LoVo (cell line): Measurements from ENCODE around the gene CDS1.
"Not testable (repeated sequence)": the region's sequence is repeated elsewhere in the genome, so short reads cannot be mapped to it uniquely, and the experiment has no call there.

Experiments used
- DNase-seq: peaks from one replicate; pipeline ENCODE4 v3.0.0-alpha.2; 2016; ENCODE audit warnings: low spot score

CDS1 gene

GRCh38 chr4:84611531-84611930, 28.6 kb downstream of the CDS1 start:
- DNase-seq, result no peak

GRCh38 chr4:84614891-84615290, 32.0 kb downstream of the CDS1 start:
- no peak for DNase-seq

- DNase-seq, result no peak
Observed at GRCh38 chr4:84615355-84615754, 32.4 kb downstream of the CDS1 start.

GRCh38 chr4:84622959-84623358, 40.0 kb downstream of the CDS1 start:
- no peak for DNase-seq

GRCh38 chr4:84623661-84624060, 40.7 kb downstream of the CDS1 start:
- DNase-seq, result no peak

GRCh38 chr4:84626673-84627072, 43.7 kb downstream of the CDS1 start:
- no peak for DNase-seq

- DNase-seq, result no peak
Observed at GRCh38 chr4:84631573-84631972, 48.6 kb downstream of the CDS1 start.

GRCh38 chr4:84632092-84632491, 49.2 kb downstream of the CDS1 start:
- DNase-seq, result no peak

- no peak for DNase-seq
Observed at GRCh38 chr4:84634961-84635360, 52.0 kb downstream of the CDS1 start.

- no peak for DNase-seq
Observed at GRCh38 chr4:84638092-84638491, 55.2 kb downstream of the CDS1 start.

GRCh38 chr4:84639145-84639544, 56.2 kb downstream of the CDS1 start:
- no peak for DNase-seq

GRCh38 chr4:84644087-84644486, 61.2 kb downstream of the CDS1 start:
- no peak for DNase-seq

- DNase-seq, result no peak
Observed at GRCh38 chr4:84647312-84647884, 64.5 kb downstream of the CDS1 start.

GRCh38 chr4:84648178-84648577, 65.3 kb downstream of the CDS1 start:
- no peak for DNase-seq

GRCh38 chr4:84648863-84649647, 66.1 kb downstream of the CDS1 start:
- DNase-seq, result no peak

- DNase-seq, result no peak
Observed at GRCh38 chr4:84651499-84651898, 68.6 kb downstream of the CDS1 start.

GRCh38 chr4:84652478-84652877, 69.6 kb downstream of the CDS1 start:
- no peak for DNase-seq

- DNase-seq, result no peak
Observed at GRCh38 chr4:84660606-84661005, 77.7 kb downstream of the CDS1 start.

- no peak for DNase-seq
Observed at GRCh38 chr4:84661191-84661939, 78.4 kb downstream of the CDS1 start.

- not testable (repeated sequence) for DNase-seq
Observed at GRCh38 chr4:84664767-84665166, 81.8 kb downstream of the CDS1 start.

GRCh38 chr4:84666439-84666838, 83.5 kb downstream of the CDS1 start:
- no peak for DNase-seq

- DNase-seq, result no peak
Observed at GRCh38 chr4:84669201-84669600, 86.3 kb downstream of the CDS1 start.

- DNase-seq, result no peak
Observed at GRCh38 chr4:84672177-84672576, 89.2 kb downstream of the CDS1 start.
